HL-60/S4 treated with phorbol 12-myristate 13-acetate at 8.2 ng/mL for 4 days and 3 days (cell line): Measurements from ENCODE around the gene PXMP2.
"Not testable (repeated sequence)": the region's sequence is repeated elsewhere in the genome, so short reads cannot be mapped to it uniquely, and the experiment has no call there.

ENCODE experiments used
- in situ Hi-C: fragments of 300-500 bp; cut with MboI; formaldehyde crosslinking; loops from 2 replicates; pipeline ENCODE4 v1.15.0; 2022; ENCODE audit warnings: low sequenced_read_pairs

PXMP2 gene

GRCh38 chr12:132692030-132692429, 4.6 kb downstream of the PXMP2 start:
- in situ Hi-C loops, result not testable (repeated sequence)

GRCh38 chr12:132694888-132695287, 7.5 kb downstream of the PXMP2 start:
- in situ Hi-C loops, result not testable (repeated sequence)

GRCh38 chr12:132695431-132695830, 8.0 kb downstream of the PXMP2 start:
- in situ Hi-C loops, result no loop called here

DNA sequence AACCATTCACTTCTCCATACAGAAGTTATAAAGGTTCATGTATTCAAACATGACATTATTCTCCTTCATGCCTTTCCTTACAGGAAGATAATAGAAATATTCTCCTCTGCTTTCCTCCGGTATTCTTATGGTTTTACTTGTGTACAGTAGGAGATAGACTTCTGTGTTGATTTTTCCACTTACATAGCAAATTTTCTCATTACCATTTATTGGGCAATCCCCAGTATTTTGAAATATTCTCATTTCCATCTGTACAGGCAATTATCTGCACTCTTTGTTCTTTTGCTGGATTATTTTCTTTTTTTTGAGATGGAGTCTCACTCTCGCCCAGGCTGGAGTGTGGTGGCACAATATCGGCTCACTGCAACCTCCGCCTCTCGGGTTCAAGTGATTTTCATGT, 11.0 kb downstream of the PXMP2 start:
- in situ Hi-C loops, result no loop called here

DNA sequence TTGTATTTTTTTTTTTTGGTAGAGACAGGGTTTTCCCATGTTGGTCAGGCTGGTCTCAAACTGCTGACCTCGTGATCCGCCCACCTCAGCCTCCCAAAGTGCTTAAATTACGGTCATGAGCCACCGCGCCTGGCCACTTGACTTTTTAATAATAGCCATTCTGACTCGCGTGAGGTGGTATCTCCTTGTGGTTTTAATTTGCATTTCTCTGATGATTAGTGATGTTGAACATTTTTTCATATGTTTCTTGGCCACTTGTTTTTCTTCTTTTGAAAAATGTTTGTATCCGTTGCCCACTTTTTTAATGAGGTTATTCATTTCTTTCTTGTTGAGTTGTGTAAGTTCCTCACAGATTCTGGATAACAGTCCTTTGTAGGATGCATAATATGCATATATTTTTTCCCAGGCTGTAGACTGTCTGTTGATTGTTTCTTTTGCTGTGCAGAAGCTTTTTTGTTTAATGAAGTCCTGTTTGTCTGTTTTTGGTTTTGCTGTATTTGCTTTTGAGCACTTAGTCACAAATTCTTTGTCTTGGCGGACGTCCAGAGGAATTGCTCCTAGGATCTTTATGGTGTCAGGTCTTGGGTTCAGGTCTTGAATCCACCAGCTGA, 12.9 kb downstream of the PXMP2 start:
- in situ Hi-C loops, result no loop called here

DNA sequence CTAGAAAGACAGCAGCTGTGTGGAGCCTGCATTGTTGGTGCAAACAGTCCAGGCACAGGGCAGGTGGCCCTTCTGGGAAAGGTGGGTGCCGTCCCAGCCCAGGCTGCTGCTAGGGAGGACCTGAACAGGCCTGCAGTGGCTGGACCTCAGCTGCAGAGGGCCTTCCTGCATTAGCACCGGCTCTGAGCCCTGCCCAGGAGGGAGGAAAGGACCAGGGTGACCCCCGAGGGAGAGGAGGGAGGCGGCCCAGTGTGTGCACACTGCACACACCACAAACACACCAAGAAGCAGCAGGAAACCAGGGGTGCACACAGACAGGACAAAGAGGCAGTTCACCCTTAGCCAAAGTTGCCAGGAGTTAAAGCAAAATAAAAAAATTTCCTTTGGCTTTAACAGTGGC, 15.3 kb downstream of the PXMP2 start:
- in situ Hi-C loops, result no loop called here

DNA sequence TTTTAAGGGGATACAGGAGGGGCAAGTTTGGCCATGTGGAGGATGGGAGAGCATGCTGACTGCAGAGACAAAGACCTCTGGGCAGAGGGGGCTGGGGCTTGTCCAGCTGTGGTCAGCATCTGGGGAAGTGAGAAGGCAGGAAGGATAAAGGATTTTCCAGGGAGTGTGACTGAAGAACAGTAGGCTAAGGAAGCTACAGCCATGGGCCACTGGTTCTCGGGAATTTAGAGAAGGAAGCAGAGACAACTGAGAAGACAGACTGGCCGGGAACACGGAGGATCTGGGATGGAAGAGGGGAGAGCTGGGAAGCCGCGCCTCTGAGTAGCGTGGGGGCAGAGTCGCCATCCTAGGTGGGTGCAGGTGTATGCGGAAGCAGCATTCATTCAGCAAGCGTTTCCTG, 16.3 kb downstream of the PXMP2 start:
- in situ Hi-C loops, result no loop called here

- in situ Hi-C loops, result no loop called here
Measured at GRCh38 chr12:132707241-132707640, 19.9 kb downstream of the PXMP2 start.

DNA sequence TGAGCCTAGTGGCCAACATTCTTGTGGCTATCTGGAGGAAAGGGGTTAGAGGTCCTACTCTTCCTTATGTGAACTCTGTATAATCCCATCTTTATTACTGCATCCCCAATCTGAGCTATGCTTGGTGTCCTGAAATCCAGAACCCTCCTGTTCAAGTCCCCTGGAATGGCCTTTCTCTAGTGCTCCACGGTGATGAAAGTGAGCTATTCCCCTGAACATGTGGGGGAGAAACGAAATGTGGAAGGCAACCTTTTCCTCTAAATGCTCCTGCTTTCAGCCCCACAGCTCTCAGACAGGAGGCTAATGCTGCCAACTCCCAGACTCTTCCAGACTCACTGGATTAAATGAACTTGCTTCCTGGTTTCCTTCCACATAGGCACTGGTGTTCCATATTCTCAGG, 20.8 kb downstream of the PXMP2 start:
- in situ Hi-C loops, result no loop called here

DNA sequence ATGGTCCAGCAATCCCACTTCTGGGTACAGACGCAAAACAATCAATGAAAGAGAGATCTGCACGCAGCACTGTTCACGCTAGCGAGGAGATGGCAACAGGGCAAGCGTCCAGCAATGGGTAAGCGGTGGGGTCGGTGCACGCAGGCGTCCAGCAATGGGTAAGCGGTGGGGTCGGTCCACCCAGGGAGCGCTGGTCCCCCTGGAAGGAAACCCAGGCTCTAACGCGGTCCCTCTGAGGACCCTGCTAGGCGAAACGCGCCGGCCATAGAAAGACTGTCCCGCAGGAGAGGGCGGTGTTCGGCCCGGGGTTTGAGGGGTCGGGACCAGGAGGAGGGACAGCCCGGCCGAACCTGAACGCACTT, 22.6 kb downstream of the PXMP2 start:
- in situ Hi-C loops, result no loop called here

DNA sequence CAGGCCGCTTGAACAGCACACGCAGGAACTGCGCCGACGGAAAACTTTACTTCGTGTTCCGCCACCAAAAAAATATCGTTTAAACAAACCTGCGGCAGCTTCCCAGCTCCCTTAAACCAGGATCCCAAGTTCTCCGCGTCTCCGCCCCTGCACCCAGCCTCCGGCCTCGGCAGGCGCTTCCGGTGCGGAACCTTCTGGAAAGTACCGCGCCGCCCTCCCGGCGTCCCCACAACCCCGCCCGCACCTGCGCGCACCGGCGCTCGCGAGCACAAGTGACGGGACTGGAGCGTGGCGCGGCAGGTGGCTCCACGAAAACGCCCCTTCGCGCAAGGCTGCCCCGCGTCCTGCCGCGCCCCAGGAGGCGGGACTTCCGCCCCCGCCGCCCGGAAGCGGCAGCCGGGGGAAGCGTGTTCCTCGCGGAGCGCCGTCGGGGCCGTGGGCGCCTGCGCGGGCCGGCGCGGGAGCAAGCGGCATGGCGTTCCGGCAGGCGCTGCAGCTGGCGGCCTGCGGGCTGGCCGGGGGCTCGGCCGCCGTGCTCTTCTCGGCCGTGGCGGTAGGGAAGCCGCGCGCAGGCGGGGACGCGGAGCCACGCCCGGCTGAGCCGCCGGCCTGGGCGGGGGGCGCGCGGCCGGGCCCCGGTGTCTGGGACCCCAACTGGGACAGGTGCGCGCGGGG, 23.2 kb downstream of the PXMP2 start, which contains the start of gene PGAM5:
Gene PGAM5 (plus strand): TSS at position 438 of the 675 bp plus-strand sequence. CDS start 35 bp downstream, at position 473.
- in situ Hi-C loops, result no loop called here

DNA sequence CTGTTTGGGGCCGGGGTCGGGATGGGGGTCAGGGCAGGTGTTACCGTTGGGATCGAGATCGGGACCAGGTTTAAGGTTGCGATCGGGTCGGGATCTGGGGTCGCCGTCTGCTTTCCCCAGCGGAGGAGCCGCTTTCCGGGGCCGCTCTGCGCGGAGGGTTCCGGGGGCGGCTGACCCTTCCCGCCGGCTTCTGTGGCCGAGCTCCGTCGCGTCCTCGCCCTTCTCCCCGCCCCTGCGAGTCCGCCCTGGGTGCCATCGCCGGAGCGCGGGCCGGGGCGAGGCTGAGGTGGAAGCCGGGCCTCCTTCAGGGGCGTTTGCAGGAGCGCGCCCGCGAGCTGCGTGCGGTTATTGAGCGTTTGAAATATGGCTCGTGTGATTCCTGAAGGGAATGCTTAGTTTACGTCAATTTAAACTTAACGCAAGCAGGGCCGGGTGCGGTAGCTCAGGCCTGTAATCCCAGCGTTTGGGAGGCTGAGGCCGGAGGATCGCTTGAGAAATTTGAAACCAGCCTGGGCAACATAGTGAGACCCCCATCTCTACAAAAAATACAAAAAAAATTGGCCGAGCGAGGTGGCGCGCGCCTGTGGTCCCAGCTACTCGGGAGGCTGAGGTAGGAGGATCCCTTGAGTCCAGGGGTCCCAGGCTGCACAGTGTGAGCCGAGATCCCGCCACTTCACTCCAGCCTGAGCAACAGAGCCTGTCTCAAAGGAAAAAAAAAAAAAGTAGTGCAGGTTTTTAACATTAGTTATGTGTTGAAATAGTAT, 23.9 kb downstream of the PXMP2 start:
- in situ Hi-C loops, result no loop called here

- in situ Hi-C loops, result no loop called here
Measured at GRCh38 chr12:132713123-132713522, 25.7 kb downstream of the PXMP2 start.

- in situ Hi-C loops, result no loop called here
Measured at GRCh38 chr12:132715874-132716273, 28.5 kb downstream of the PXMP2 start.

- in situ Hi-C loops, result no loop called here
Measured at GRCh38 chr12:132716356-132716755, 29.0 kb downstream of the PXMP2 start.

GRCh38 chr12:132717011-132717410, 29.6 kb downstream of the PXMP2 start:
- in situ Hi-C loops, result no loop called here

DNA sequence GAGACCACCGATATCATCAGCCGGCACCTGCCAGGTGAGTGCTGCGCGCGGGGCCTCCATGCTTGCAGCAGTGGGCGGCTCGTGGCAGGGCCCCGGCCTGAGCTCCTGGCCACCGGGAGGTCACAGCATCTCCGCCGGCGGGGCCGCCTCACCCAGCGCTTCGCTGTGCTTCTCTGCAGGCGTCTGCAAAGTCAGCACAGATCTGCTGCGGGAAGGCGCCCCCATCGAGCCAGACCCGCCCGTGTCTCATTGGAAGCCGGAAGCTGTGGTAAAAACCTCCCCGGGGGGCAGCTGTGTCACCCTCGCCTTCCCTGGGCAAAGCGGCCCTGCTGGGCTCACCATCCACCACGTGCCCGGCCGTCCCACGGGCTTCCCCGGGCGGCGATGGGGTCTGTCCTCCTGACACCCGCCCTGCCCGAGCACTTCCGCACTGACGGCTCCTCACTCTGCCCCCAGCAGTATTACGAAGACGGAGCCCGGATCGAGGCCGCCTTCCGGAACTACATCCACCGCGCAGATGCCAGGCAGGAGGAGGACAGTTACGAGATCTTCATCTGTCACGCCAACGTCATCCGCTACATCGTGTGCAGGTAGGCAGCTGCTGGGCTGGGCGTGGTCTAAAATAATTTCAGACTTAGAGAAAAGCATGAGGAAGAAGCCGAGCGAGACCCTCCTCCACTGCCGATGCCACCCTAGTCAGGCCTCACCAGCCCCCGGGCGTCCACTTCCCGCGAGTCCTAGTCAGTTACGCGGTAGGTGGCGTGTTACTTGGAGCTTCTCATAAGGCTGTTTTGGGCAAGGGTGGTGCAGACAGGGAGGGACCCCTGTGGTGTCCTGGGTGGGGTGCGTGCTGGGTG, 30.4 kb downstream of the PXMP2 start:
- in situ Hi-C loops, result no loop called here

- in situ Hi-C loops, result no loop called here
Measured at GRCh38 chr12:132718644-132719043, 31.3 kb downstream of the PXMP2 start.

DNA sequence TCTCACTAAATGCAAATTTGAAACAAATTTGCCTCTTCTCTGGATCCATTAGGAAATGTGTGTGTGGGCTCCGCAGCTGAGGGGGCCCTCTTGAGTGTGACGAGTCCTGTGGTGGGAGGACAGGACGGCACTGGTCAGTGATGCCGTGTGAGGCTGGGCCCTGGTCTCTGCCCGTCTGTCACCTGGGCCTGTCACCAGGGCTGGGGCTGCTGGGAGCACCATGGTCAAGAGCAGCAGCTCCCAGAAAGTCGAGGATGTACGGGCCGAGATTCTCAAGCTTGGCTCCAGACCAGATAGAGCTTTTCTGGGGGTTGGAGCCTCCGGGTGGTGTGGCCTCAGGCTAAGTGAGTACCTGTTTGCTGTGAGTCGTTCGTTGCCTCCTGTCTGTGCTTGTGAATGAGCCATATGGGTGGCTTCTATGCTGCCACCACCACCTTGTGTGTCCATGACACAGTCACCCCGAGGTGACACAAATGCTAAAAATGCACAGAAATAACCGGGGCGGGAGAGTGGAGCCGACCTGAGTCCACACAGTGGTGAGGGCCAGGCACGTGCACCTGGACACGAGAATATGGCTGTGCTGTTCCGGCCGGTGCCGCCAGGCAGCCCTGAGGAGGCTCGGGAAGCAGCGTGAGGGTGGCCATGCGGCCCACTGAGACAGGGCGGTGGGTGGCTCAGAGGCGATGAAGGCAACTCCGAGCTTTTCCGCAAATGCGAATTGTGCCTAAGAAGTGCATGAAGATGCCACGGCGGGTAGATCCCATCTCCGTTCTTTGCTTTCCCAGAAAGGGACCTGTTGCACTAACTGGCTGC, 32.0 kb downstream of the PXMP2 start:
- in situ Hi-C loops, result no loop called here

DNA sequence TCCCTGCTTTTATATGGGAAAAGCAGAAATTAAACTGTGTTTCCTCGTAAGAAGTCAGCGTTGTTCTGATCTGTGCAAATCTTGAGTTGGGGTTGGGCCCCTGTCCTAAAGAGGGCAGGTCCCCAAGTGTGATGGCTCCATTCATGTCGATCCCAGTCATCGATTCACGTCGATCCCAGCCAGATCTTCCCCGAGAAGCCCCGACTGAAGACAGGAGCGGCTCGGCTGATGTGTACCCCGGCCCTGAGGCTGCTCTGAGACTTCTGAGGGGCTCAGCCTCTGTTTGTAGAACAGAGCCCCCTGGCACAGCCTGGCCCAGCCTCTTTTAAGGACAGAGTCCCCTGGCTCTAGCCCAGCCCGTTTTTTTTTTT, 32.6 kb downstream of the PXMP2 start:
- in situ Hi-C loops, result no loop called here
